Uterus (tissue), 4 donors: Measurements from ENCODE around the gene GPR108. TPM values are rescaled to one million over a fixed set of nuclear protein-coding genes. Genes with fewer than 3 reads are reported as not detected.

Source experiments
- DNase-seq, 2 donors: peaks; one replicate each; pipeline ENCODE4 v3.0.0-alpha.2; 2019 to 2020
- H3K27ac ChIP-seq, 2 donors: fragments of 200-600 bp; sonication (generic); 1 replicate in 1 of 2; 2 replicates in 1 of 2; pipeline ENCODE4 v1.5.1; 2016 to 2018
- H3K27me3 ChIP-seq, 2 donors: fragments of 200-600 bp; sonication (generic); one replicate each; pipeline ENCODE4 v1.5.1; 2018 to 2019; ENCODE audit warnings: control low read depth in 1 of 2
- H3K36me3 ChIP-seq, 2 donors: fragments of 200-600 bp; sonication (generic); one replicate each; pipeline ENCODE4 v1.5.1; 2019; ENCODE audit warnings: control low read depth in 1 of 2
- H3K4me1 ChIP-seq, 2 donors: fragments of 200-600 bp; sonication (generic); one replicate each; pipeline ENCODE4 v1.5.1; 2018 to 2019; ENCODE audit warnings: control low read depth in 1 of 2
- H3K4me3 ChIP-seq, 2 donors: fragments of 200-600 bp; sonication (generic); 1 replicate in 1 of 2; 2 replicates in 1 of 2; pipeline ENCODE4 v1.5.1; 2018 to 2019; ENCODE audit warnings: mild to moderate bottlenecking in 1 of 2
- H3K9me3 ChIP-seq, 2 donors: fragments of 200-600 bp; sonication (generic); one replicate each; pipeline ENCODE4 v1.5.1; 2019; ENCODE audit warnings: control low read depth in 1 of 2
- CTCF ChIP-seq, 4 experiments: fragments of 200-600 bp in 2 of 4; fragments of 450-650 bp in 2 of 4; sonication (generic) in 2 of 4; IDR thresholded peaks; one replicate each; pipeline ENCODE4 v1.5.1; 2016 to 2019; ENCODE audit warnings: antibody characterized with exemption in 4 of 4, mild to moderate bottlenecking in 2 of 4, moderate library complexity in 1 of 4
- POLR2A ChIP-seq, 2 donors: fragments of 450-650 bp; IDR thresholded peaks; one replicate each; pipeline ENCODE4 v1.6.1; 2016; ENCODE audit warnings: antibody characterized with exemption in 2 of 2, mild to moderate bottlenecking in 1 of 2, moderate library complexity in 1 of 2
- intact Hi-C: fragments of 100-400 bp; cut with DNase I; formaldehyde crosslinking; loops from one replicate; pipeline ENCODE4 v1.15.1; 2023; ENCODE audit warnings: low total_unique reads
- total RNA-seq, 4 donors: library from RNA; depleted of rRNA in 3 of 4; stranded (reverse); fragments of >200 nt in 3 of 4; gene quantifications; one replicate each; pipeline versions ENCODE4 v1.1.0 to v1.2.4, GENCODE V29; 2014 to 2023
- donor health status: DM: yes; HTN: yes; CAD: no.

Gene GPR108
- total RNA-seq, 4 donors from 2014 or later, result 38.6 to 147 (median 111) TPM

GRCh38 chr19:6739390-6739882 is 2.1 kb upstream of the GPR108 start, which contains the start of gene TRIP10:
TRIP10 (plus strand) TSS chr19:6739680; CDS start chr19:6739762, 82 bp downstream.
- TF ChIP-seq POLR2A (IDR thresholded peaks at IDR 0.05) (peak; percentile 40 to 73), CTCF (IDR thresholded peaks at IDR 0.05) (no peak)
- Histone ChIP-seq H3K27ac (peak within 1 kb of the TSS; percentile 87 to 99), H3K27me3 (no peaks in the 10 kb centered on the region), H3K4me1 (peaks cover 0 to 28% of the 10 kb centered on the region in 2 donors), H3K36me3 (no peaks in the 10 kb centered on the region), H3K4me3 (peak within 1 kb of the TSS; percentile 82 to 89), H3K9me3 (no peaks in the 10 kb centered on the region)
- DNase-seq, result peak; percentile 89 to 90
- intact Hi-C loops, result no loop called here

GRCh38 chr19:6738787-6739389 is 1.5 kb upstream of the GPR108 start:
- H3K27me3 ChIP-seq, result no peaks in the 10 kb centered on the region
- H3K9me3 ChIP-seq, result no peaks in the 10 kb centered on the region
- peak in 1 of 2 donors; percentile 21 for TF ChIP-seq POLR2A (IDR thresholded peaks at IDR 0.05)
- no peak for TF ChIP-seq CTCF (IDR thresholded peaks at IDR 0.05)
- H3K4me3 ChIP-seq, result peak overlapping the region; percentile 30 to 35
- peaks cover 0 to 22% of the 10 kb centered on the region in 2 donors for H3K4me1 ChIP-seq
- DNase-seq, result peak; percentile 63 to 64
- no peaks in the 10 kb centered on the region for H3K36me3 ChIP-seq
- peak overlapping the region; percentile 87 to 99 for H3K27ac ChIP-seq
- intact Hi-C loops, result no loop called here

- no peaks in the 10 kb centered on the region for H3K36me3 ChIP-seq
Measured at GRCh38 chr19:6737873-6738786, 750 bp upstream of the GPR108 start.

GRCh38 chr19:6736917-6737283 is 480 bp downstream of the GPR108 start:
- TF ChIP-seq CTCF (IDR thresholded peaks at IDR 0.05) (no peak), POLR2A (IDR thresholded peaks at IDR 0.05) (no peak)
- H3K36me3 ChIP-seq, result no peaks in the 10 kb centered on the region
- intact Hi-C loops, result no loop called here
- H3K4me3 ChIP-seq, result peak overlapping the region; percentile 82
- no peak for DNase-seq
- H3K27ac ChIP-seq, result peak overlapping the region; percentile 96 to 98
- peaks cover 0 to 21% of the 10 kb centered on the region in 2 donors for H3K4me1 ChIP-seq
- H3K27me3 ChIP-seq, result no peaks in the 10 kb centered on the region
- H3K9me3 ChIP-seq, result no peaks in the 10 kb centered on the region

More at GRCh38 chr19:6737873-6738786, 750 bp upstream of the GPR108 start:
- TF ChIP-seq POLR2A (IDR thresholded peaks at IDR 0.05), result peak; percentile 12 to 55
- peak; percentile 41 to 66 (median 58) for TF ChIP-seq CTCF (IDR thresholded peaks at IDR 0.05)
- Histone ChIP-seq H3K27ac (peak overlapping the region; percentile 87 to 99), H3K4me1 (peaks cover 0 to 22% of the 10 kb centered on the region in 2 donors), H3K27me3 (no peaks in the 10 kb centered on the region), H3K4me3 (peak overlapping the region; percentile 8 to 35), H3K9me3 (no peaks in the 10 kb centered on the region)
- intact Hi-C loops, result no loop called here
- peak; percentile 94 to 99 for DNase-seq
